ENCODE data around the gene XYLT1. TPM values are rescaled to one million over a fixed set of nuclear protein-coding genes. Genes with fewer than 3 reads are reported as not detected.

XYLT1 gene
- total and polyA plus RNA-seq, 2 of the 4 experiments (the other 2 are of a cell fraction): 9.0 to 12.7 TPM

DNA sequence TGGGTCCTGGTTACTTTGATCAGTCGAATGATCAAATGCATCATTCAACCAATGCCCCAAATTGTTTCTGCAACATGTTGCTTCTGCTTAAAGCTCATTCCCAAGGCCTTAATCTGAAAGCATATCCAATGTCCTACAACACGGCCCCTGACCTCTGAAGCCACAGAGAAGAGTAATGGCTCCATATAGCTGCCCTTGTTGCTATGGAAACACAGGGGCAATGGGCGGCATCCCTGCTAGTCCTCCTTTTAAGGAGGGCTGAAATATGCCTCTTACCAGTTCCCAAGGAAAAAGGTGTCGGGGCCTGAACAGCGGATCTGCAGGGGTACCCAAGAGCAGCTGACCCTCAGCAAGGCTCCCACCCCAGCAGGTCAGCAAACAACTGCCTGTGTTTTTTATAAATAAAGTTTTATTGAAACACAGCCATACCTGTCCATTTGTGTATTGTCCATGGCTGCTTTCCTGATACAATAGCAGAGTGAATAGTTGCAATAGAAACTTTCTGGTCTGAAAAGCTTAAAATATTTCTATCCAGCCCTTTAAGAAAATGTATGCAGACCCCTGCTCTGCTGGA, 210.4 kb downstream of the XYLT1 start:
- intact Hi-C loops (cut with micrococcal nuclease): loop anchor here (10.0 kb wide), 1 partner anchor 56 kb away; no protein-coding TSS in a partner anchor

More for the DNA sequence above, 210.4 kb downstream of the XYLT1 start:
- Histone ChIP-seq H3K9me1 (ENCODE audit: insufficient read depth, low read length) (peaks cover 8% of the 10 kb centered on the region), H4K5ac (ENCODE audit: low read depth, low read length) (no peak overlapping the region), H3K14ac (replicated peaks; ENCODE audit: low read depth, low read length) (no peak overlapping the region), H4K20me1 (ENCODE audit: insufficient read depth, low read length) (no peaks in the 10 kb centered on the region; the same call in 1 of the 2 replicates), H2BK15ac (ENCODE audit: low read depth, low read length) (no peak overlapping the region), H3K4me1 (ENCODE audit: control insufficient read depth, insufficient read depth, low read length) (no peaks in the 10 kb centered on the region), H3K4ac (ENCODE audit: low read depth, low read length) (no peak overlapping the region), H3K4me3 (ENCODE audit: insufficient read depth, low read depth, low read length) (no peak overlapping the region), H3K9ac (ENCODE audit: low read depth, low read length) (no peak overlapping the region), H4K8ac (ENCODE audit: low read depth in 2 of 2, low read length in 2 of 2) (no peak overlapping the region), H2BK20ac (ENCODE audit: low read depth, low read length) (no peak overlapping the region), H3K56ac (ENCODE audit: extremely low read depth, insufficient read depth, low read length) (no peak overlapping the region), H3K27ac (ENCODE audit: insufficient read depth, low read length) (no peak overlapping the region), H2BK5ac (ENCODE audit: low read depth, low read length, poor library complexity, severe bottlenecking) (no peak overlapping the region), H2AFZ (replicated peaks; ENCODE audit: low read length, poor library complexity) (no peak overlapping the region), H3K9me3 (ENCODE audit: control insufficient read depth, insufficient read depth, low read length) (no peaks in the 10 kb centered on the region), H3K36me3 (ENCODE audit: control insufficient read depth, insufficient read depth, low read length) (no peaks in the 10 kb centered on the region), H2BK120ac (ENCODE audit: low read depth, low read length) (no peak overlapping the region), H2AK5ac (ENCODE audit: low read depth, low read length) (no peak overlapping the region), H4K91ac (ENCODE audit: insufficient read depth, low read depth, low read length) (no peak overlapping the region), H3K79me1 (ENCODE audit: low read depth in 1 of 2, low read length in 2 of 2) (peaks cover 3 to 4% of the 10 kb centered on the region in 2 experiments; a peak in 3 of 4 replicates), H2AK9ac (replicated peaks; ENCODE audit: low read depth, low read length, poor library complexity) (no peak overlapping the region), H3K27me3 (ENCODE audit: control insufficient read depth, insufficient read depth, low read length) (no peaks in the 10 kb centered on the region), H3K4me2 (ENCODE audit: low read depth, low read length) (no peak overlapping the region), H3K18ac (ENCODE audit: low read depth, low read length) (no peak overlapping the region), H3K23ac (ENCODE audit: low read depth, low read length) (no peak overlapping the region)
- ChIA-PET CTCF (interaction anchor here (0.7 kb wide), 1 partner anchor 86 kb away, joined by 3 read pairs; no protein-coding TSS in a partner anchor), POLR2A (ENCODE audit: unreplicated experiment) (no interaction called here)
- DNase-seq (no peak), ATAC-seq (ENCODE audit: low read depth) (no peak)
- in situ Hi-C loops (cut with MboI; ENCODE audit: low sequenced_read_pairs) (no loop called here), dilution Hi-C loops (cut with HindIII; ENCODE audit: low sequenced_read_pairs, unreplicated experiment) (no loop called here)
- BruUV-seq (replicated peaks): no TSS peak
- TF ChIP-seq RAD21 (IDR thresholded peaks at IDR 0.05; ENCODE audit: low read length) (no peak), CHD1 (IDR thresholded peaks at IDR 0.05; ENCODE audit: low read depth, low read length) (no peak), RCOR1 (IDR thresholded peaks at IDR 0.05; ENCODE audit: insufficient replicate concordance, low read length) (no peak), RFX5 (IDR thresholded peaks at IDR 0.05; ENCODE audit: low read depth, low read length) (no peak), MXI1 (IDR thresholded peaks at IDR 0.05; ENCODE audit: borderline replicate concordance, low read depth, low read length) (no peak), MAZ (IDR thresholded peaks at IDR 0.05; ENCODE audit: borderline replicate concordance, low read depth, low read length) (no peak), SMC3 (IDR thresholded peaks at IDR 0.05; ENCODE audit: low read depth, low read length) (no peak), CEBPB (IDR thresholded peaks at IDR 0.05; ENCODE audit: low read depth, low read length) (no peak), MAFK (IDR thresholded peaks at IDR 0.05; ENCODE audit: low read depth, low read length) (no peak), NFE2L2 (IDR thresholded peaks at IDR 0.05; ENCODE audit: low read depth, low read length) (no peak), POLR2A (IDR thresholded peaks at IDR 0.05; ENCODE audit: low read depth, low read length) (no peak), FOS (IDR thresholded peaks at IDR 0.05; ENCODE audit: low read depth, low read length) (no peak)
- TF ChIP-seq, protein P1, sequence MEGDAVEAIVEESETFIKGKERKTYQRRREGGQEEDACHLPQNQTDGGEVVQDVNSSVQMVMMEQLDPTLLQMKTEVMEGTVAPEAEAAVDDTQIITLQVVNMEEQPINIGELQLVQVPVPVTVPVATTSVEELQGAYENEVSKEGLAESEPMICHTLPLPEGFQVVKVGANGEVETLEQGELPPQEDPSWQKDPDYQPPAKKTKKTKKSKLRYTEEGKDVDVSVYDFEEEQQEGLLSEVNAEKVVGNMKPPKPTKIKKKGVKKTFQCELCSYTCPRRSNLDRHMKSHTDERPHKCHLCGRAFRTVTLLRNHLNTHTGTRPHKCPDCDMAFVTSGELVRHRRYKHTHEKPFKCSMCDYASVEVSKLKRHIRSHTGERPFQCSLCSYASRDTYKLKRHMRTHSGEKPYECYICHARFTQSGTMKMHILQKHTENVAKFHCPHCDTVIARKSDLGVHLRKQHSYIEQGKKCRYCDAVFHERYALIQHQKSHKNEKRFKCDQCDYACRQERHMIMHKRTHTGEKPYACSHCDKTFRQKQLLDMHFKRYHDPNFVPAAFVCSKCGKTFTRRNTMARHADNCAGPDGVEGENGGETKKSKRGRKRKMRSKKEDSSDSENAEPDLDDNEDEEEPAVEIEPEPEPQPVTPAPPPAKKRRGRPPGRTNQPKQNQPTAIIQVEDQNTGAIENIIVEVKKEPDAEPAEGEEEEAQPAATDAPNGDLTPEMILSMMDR (conservative IDR thresholded peaks at IDR 0.05; ENCODE audit: low read depth, low read length): no peak
- TF ChIP-seq, protein P2, sequence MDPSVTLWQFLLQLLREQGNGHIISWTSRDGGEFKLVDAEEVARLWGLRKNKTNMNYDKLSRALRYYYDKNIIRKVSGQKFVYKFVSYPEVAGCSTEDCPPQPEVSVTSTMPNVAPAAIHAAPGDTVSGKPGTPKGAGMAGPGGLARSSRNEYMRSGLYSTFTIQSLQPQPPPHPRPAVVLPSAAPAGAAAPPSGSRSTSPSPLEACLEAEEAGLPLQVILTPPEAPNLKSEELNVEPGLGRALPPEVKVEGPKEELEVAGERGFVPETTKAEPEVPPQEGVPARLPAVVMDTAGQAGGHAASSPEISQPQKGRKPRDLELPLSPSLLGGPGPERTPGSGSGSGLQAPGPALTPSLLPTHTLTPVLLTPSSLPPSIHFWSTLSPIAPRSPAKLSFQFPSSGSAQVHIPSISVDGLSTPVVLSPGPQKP (IDR thresholded peaks at IDR 0.05; ENCODE audit: borderline replicate concordance, low read depth, low read length): no peak
- 80% methylated on average over 1 of the region's 5 CpGs; no CpG with 5 or more reads in 1 of the 2 experiments for WGBS, 2 experiments (ENCODE audit: extremely low coverage in 2 of 2, insufficient read length in 1 of 2)
